OCI-LY3 (cell line): Measurements from ENCODE around the gene PTHLH.

Experiments used
- CTCF ChIP-seq: fragments of 200-600, 300-600 bp; sonication (generic); IDR thresholded peaks from 2 replicates; pipeline ENCODE4 v1.5.1; 2014; ENCODE audit warnings: antibody characterized with exemption, low read length, low read depth
- EZH2phosphoT487 ChIP-seq: fragments of 200-600 bp; shearing (Covaris generic); IDR thresholded peaks from 2 replicates; pipeline ENCODE4 v1.6.1; 2018; ENCODE audit warnings: antibody characterized with exemption, mixed run types, low read depth

GRCh38 chr12:27960821-27961220 lies 11.7 kb downstream of the PTHLH start:
- TF ChIP-seq CTCF: no peak
- TF ChIP-seq EZH2phosphoT487: no peak
